Trophoblast cell (in vitro differentiated cells and primary cell): Measurements from ENCODE around the gene UBN2.

Experiments used
- DNase-seq, 2 donors: peaks; one replicate each; pipeline ENCODE4 v3.0.0-alpha.2; 2016
- H2AFZ ChIP-seq: 2 replicates; pipeline ENCODE4 v1.6.1; 2013; ENCODE audit warnings: low read length, moderate library complexity, mild to moderate bottlenecking; ENCODE audit not compliant: insufficient read depth, poor library complexity
- H2AK5ac ChIP-seq: 2 replicates; pipeline ENCODE4 v1.6.1; 2013; ENCODE audit warnings: mild to moderate bottlenecking, low read length
- H2BK120ac ChIP-seq: 2 replicates; pipeline ENCODE4 v1.6.1; 2013; ENCODE audit warnings: low read length, mild to moderate bottlenecking, moderate library complexity; ENCODE audit not compliant: insufficient read depth, poor library complexity
- H2BK12ac ChIP-seq: 2 replicates; pipeline ENCODE4 v1.6.1; 2013; ENCODE audit warnings: mild to moderate bottlenecking, low read length, moderate library complexity
- H2BK5ac ChIP-seq: 2 replicates; pipeline ENCODE4 v1.6.1; 2013; ENCODE audit warnings: low read length, low read depth, moderate library complexity, mild to moderate bottlenecking; ENCODE audit not compliant: poor library complexity
- H3K14ac ChIP-seq: 2 replicates; pipeline ENCODE4 v1.6.1; 2013; ENCODE audit warnings: mild to moderate bottlenecking, low read length
- H3K18ac ChIP-seq: 2 replicates; pipeline ENCODE4 v1.6.1; 2013; ENCODE audit warnings: mild to moderate bottlenecking, low read length
- H3K23ac ChIP-seq: 2 replicates; pipeline ENCODE4 v1.6.1; 2013; ENCODE audit warnings: low read length
- H3K27ac ChIP-seq: 2 replicates; pipeline ENCODE4 v1.5.1; 2013; ENCODE audit warnings: low read depth, mild to moderate bottlenecking, inconsistent platforms, low read length, moderate library complexity
- H3K27me3 ChIP-seq: 2 replicates; pipeline ENCODE4 v1.6.1; 2013; ENCODE audit warnings: inconsistent platforms, mild to moderate bottlenecking, low read length, moderate library complexity; ENCODE audit not compliant: insufficient read depth
- H3K36me3 ChIP-seq, 2 experiments: 1 replicate in 1 of 2; 2 replicates in 1 of 2; pipeline ENCODE4 v1.6.1; 2013; ENCODE audit warnings: low read length in 2 of 2, mild to moderate bottlenecking in 2 of 2, moderate library complexity in 1 of 2; ENCODE audit not compliant: insufficient read depth in 2 of 2, control insufficient read depth in 1 of 2
- H3K4ac ChIP-seq: 2 replicates; pipeline ENCODE4 v1.6.1; 2013; ENCODE audit warnings: low read depth, mild to moderate bottlenecking, low read length, moderate library complexity
- H3K4me1 ChIP-seq, 2 experiments: 1 replicate in 1 of 2; 2 replicates in 1 of 2; pipeline ENCODE4 v1.6.1; 2013; ENCODE audit warnings: low read length in 2 of 2, mild to moderate bottlenecking in 2 of 2, moderate library complexity in 1 of 2; ENCODE audit not compliant: insufficient read depth in 2 of 2, control insufficient read depth in 1 of 2
- H3K4me2 ChIP-seq: 2 replicates; pipeline ENCODE4 v1.6.1; 2013; ENCODE audit warnings: inconsistent platforms, mild to moderate bottlenecking, low read length, moderate library complexity
- H3K4me3 ChIP-seq: 2 replicates; pipeline ENCODE4 v1.5.1; 2013; ENCODE audit warnings: mild to moderate bottlenecking, low read depth, low read length, inconsistent platforms
- H3K79me1 ChIP-seq: one replicate; pipeline ENCODE4 v1.6.1; 2013; ENCODE audit warnings: low read length
- H3K79me2 ChIP-seq: 2 replicates; pipeline ENCODE4 v1.6.1; 2013; ENCODE audit warnings: low read length, mild to moderate bottlenecking; ENCODE audit not compliant: control insufficient read depth, insufficient read depth, poor library complexity
- H3K9ac ChIP-seq: 2 replicates; pipeline ENCODE4 v1.6.1; 2013; ENCODE audit warnings: mild to moderate bottlenecking, low read length
- H3K9me3 ChIP-seq: 2 replicates; pipeline ENCODE4 v1.6.1; 2013; ENCODE audit warnings: low read depth, mild to moderate bottlenecking, control low read depth, inconsistent platforms, low read length; ENCODE audit not compliant: insufficient read depth
- H4K12ac ChIP-seq: 2 replicates; pipeline ENCODE4 v1.6.1; 2013; ENCODE audit warnings: low read depth, mild to moderate bottlenecking, low read length, moderate library complexity
- H4K8ac ChIP-seq: 2 replicates; pipeline ENCODE4 v1.6.1; 2013; ENCODE audit warnings: low read depth, mild to moderate bottlenecking, low read length, moderate library complexity
- H4K91ac ChIP-seq: one replicate; pipeline ENCODE4 v1.6.1; 2013; ENCODE audit warnings: low read depth, mild to moderate bottlenecking, low read length, moderate library complexity
- WGBS: extraction: QIAGEN DNeasy Blood & Tissue Kit; methylation state at CpG from one replicate; pipeline ENCODE4 v1.1.7; 2013; ENCODE audit warnings: missing lambda C conversion rate; ENCODE audit not compliant: insufficient read length, insufficient coverage; ENCODE audit errors: extremely low coverage; 5-methylcytosine and 5-hydroxymethylcytosine counted together

Gene UBN2

GRCh38 chr7:139293534-139293933 is 62.5 kb downstream of the UBN2 start:
- no peak overlapping the region for H3K4ac ChIP-seq
- H4K8ac ChIP-seq = no peak overlapping the region
- no peak overlapping the region for H2BK120ac ChIP-seq
- no peak overlapping the region for H3K18ac ChIP-seq
- peaks cover 0 to 2% of the 10 kb centered on the region in 2 experiments for H3K4me1 ChIP-seq
- no CpG with 5 or more reads among the region's 2 CpGs for WGBS
- no peak overlapping the region for H4K12ac ChIP-seq
- H3K14ac ChIP-seq = no peak overlapping the region
- no peak overlapping the region for H3K9ac ChIP-seq
- peaks cover 2 to 7% of the 10 kb centered on the region in 2 experiments for H3K36me3 ChIP-seq
- no peak overlapping the region for H4K91ac ChIP-seq
- no peaks in the 10 kb centered on the region for H3K79me1 ChIP-seq
- H3K79me2 ChIP-seq = no peaks in the 10 kb centered on the region
- H2BK12ac ChIP-seq = no peak overlapping the region
- H2AFZ ChIP-seq = no peak overlapping the region
- no peak overlapping the region for H2BK5ac ChIP-seq
- no peak overlapping the region for H3K23ac ChIP-seq
- no peak overlapping the region for H3K4me3 ChIP-seq
- H3K9me3 ChIP-seq = no peaks in the 10 kb centered on the region
- H3K27me3 ChIP-seq = no peaks in the 10 kb centered on the region
- no peak overlapping the region for H3K4me2 ChIP-seq
- H3K27ac ChIP-seq = no peak overlapping the region
- H2AK5ac ChIP-seq = no peak overlapping the region
- DNase-seq = no peak

- Histone ChIP-seq H3K27ac (no peak overlapping the region), H3K4me2 (no peak overlapping the region), H4K12ac (no peak overlapping the region), H3K27me3 (no peaks in the 10 kb centered on the region), H3K4ac (no peak overlapping the region), H2AFZ (no peak overlapping the region), H2AK5ac (no peak overlapping the region), H3K14ac (no peak overlapping the region), H4K91ac (no peak overlapping the region), H3K23ac (no peak overlapping the region), H2BK5ac (no peak overlapping the region), H3K9ac (no peak overlapping the region), H3K9me3 (no peaks in the 10 kb centered on the region), H3K4me1 (peaks cover 0 to 2% of the 10 kb centered on the region in 2 experiments), H2BK12ac (no peak overlapping the region), H4K8ac (no peak overlapping the region), H2BK120ac (no peak overlapping the region), H3K79me2 (no peaks in the 10 kb centered on the region), H3K18ac (no peak overlapping the region), H3K4me3 (no peak overlapping the region), H3K79me1 (no peaks in the 10 kb centered on the region), H3K36me3 (peaks cover 2 to 7% of the 10 kb centered on the region in 2 experiments)
- WGBS = no CpG with 5 or more reads among the region's 4 CpGs
- no peak for DNase-seq
Observed at GRCh38 chr7:139294241-139294640, 63.2 kb downstream of the UBN2 start.

- no peak overlapping the region for H2AK5ac ChIP-seq
- peaks cover 2 to 7% of the 10 kb centered on the region in 2 experiments for H3K36me3 ChIP-seq
- no peak overlapping the region for H3K14ac ChIP-seq
- no peak overlapping the region for H3K23ac ChIP-seq
- no peak overlapping the region for H2BK12ac ChIP-seq
- H3K79me1 ChIP-seq = no peaks in the 10 kb centered on the region
- no peak overlapping the region for H4K91ac ChIP-seq
- no peaks in the 10 kb centered on the region for H3K9me3 ChIP-seq
- no peaks in the 10 kb centered on the region for H3K79me2 ChIP-seq
- H3K4me3 ChIP-seq = no peak overlapping the region
- no peaks in the 10 kb centered on the region for H3K27me3 ChIP-seq
- no peak for DNase-seq
- H3K18ac ChIP-seq = no peak overlapping the region
- H3K9ac ChIP-seq = no peak overlapping the region
- H3K4me2 ChIP-seq = no peak overlapping the region
- no CpG with 5 or more reads among the region's 6 CpGs for WGBS
- no peak overlapping the region for H2BK5ac ChIP-seq
- H2BK120ac ChIP-seq = no peak overlapping the region
- H4K8ac ChIP-seq = no peak overlapping the region
- H4K12ac ChIP-seq = no peak overlapping the region
- H2AFZ ChIP-seq = no peak overlapping the region
- no peak overlapping the region for H3K4ac ChIP-seq
- H3K4me1 ChIP-seq = peaks cover 0 to 2% of the 10 kb centered on the region in 2 experiments
- H3K27ac ChIP-seq = no peak overlapping the region
Observed at GRCh38 chr7:139294951-139295575, 64.0 kb downstream of the UBN2 start.

- Histone ChIP-seq H3K9me3 (no peaks in the 10 kb centered on the region), H3K79me1 (no peaks in the 10 kb centered on the region), H3K9ac (no peak overlapping the region), H3K79me2 (no peaks in the 10 kb centered on the region), H3K4me3 (no peak overlapping the region), H3K27ac (no peak overlapping the region), H2AFZ (no peak overlapping the region), H2BK5ac (no peak overlapping the region), H2BK120ac (no peak overlapping the region), H3K23ac (no peak overlapping the region), H3K14ac (no peak overlapping the region), H2AK5ac (no peak overlapping the region), H3K4ac (no peak overlapping the region), H4K8ac (no peak overlapping the region), H3K4me1 (peaks cover 0 to 2% of the 10 kb centered on the region in 2 experiments), H3K18ac (no peak overlapping the region), H3K27me3 (no peaks in the 10 kb centered on the region), H3K4me2 (no peak overlapping the region), H4K91ac (no peak overlapping the region), H3K36me3 (peaks cover 2 to 7% of the 10 kb centered on the region in 2 experiments), H4K12ac (no peak overlapping the region), H2BK12ac (no peak overlapping the region)
- no peak for DNase-seq
- WGBS = no CpG with 5 or more reads among the region's 6 CpGs
Observed at GRCh38 chr7:139297795-139298194, 66.8 kb downstream of the UBN2 start.
